GM12875 (cell line): ENCODE data around the gene ARID1B.

Experiments
- H3K4me3 ChIP-seq: one replicate; pipeline ENCODE4 v1.5.1; 2011; ENCODE audit warnings: low read depth, low read length, control low read depth
- TF ChIP-seq, protein P1 (sequence below): IDR thresholded peaks from 2 replicates; pipeline ENCODE4 v1.5.1; 2011; ENCODE audit warnings: low read depth, mild to moderate bottlenecking, control low read depth, inconsistent platforms, low read length, moderate library complexity, borderline replicate concordance; ENCODE audit not compliant: insufficient read depth

Gene ARID1B

DNA sequence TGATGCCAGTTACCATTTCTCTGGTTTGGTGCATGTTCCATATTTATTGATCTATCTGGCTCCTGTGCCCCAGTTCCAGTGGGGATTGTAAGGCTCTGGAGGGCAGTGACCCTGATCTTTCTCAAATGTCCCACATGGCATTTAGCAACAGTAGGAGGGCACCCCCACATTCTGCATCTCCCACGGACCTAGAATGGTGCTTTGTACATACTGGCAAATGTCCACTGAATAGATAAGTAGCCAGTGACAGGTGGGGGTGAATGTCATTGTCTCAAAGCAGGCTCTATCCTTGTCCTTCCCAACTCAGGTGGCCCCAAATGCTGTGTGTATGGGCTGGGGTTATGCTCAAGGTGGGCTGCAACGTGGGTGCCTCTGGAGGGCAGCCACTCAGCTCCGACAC, 462.0 kb downstream of the ARID1B start:
- H3K4me3 ChIP-seq, result no peak overlapping the region
- TF ChIP-seq, protein P1, sequence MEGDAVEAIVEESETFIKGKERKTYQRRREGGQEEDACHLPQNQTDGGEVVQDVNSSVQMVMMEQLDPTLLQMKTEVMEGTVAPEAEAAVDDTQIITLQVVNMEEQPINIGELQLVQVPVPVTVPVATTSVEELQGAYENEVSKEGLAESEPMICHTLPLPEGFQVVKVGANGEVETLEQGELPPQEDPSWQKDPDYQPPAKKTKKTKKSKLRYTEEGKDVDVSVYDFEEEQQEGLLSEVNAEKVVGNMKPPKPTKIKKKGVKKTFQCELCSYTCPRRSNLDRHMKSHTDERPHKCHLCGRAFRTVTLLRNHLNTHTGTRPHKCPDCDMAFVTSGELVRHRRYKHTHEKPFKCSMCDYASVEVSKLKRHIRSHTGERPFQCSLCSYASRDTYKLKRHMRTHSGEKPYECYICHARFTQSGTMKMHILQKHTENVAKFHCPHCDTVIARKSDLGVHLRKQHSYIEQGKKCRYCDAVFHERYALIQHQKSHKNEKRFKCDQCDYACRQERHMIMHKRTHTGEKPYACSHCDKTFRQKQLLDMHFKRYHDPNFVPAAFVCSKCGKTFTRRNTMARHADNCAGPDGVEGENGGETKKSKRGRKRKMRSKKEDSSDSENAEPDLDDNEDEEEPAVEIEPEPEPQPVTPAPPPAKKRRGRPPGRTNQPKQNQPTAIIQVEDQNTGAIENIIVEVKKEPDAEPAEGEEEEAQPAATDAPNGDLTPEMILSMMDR, result no peak

DNA sequence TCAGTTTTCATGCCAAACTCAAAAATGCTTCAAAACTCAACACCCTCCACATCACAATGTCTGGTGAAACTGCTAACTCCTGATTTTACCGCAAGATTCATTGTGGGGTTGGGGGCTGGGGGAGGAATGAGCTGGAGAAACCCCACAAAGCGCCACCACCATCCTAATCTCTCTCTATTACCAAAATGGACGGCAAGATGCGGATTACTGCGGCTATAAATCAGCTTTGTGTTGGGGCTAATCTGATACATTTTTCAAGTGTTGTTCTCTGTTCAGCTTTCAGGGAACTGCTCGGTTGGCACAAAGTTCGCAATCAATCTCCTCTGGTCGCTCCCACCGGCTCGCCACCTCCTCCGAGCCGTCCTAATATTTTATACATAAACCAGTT, 462.5 kb downstream of the ARID1B start:
- TF ChIP-seq, protein P1, result no peak

DNA sequence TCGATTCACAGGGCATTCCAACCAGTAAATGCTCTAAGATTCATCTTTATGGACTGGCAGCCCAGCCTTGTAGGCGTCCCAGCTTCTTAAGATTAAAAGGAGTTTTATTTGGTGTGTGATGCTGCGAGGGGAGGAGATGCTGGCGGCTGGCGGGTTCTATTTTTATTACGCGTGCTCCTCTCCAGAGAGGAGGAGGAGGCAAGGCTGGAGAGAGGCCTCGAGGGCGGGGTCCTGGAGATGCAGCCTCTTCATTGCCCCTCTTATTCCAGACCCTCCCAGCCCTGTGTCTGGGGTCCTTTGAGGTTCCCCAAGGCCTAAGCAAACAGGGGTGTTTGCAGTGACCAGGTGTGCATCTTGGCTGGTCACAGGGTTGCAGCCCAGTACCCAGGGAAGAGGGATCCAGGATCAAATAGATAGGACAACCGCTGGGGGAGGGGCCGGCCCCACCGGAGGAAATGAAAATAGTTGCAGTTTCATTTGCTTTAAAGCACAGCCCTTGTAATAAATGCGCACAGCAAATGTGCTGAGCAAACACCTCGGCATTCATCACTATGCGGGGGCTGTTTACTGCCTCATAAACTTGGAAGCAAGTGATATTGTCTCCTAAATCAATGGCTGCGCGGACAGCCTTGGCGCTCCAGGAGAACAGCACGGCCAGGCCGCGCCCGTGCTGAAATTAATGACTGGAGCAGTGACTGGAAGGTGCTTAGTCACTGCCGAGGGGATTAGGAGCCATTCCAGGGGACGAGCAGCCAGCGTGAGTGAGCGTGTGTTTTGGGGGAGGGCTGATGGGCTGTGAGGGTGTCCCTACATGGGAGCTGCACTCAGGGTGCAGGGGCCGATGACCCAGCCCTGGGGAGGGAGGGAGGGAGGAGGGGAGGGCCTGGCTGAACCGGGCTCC, 463.1 kb downstream of the ARID1B start:
- TF ChIP-seq, protein P1, result no peak
- H3K4me3 ChIP-seq, result no peak overlapping the region

More for the DNA sequence above, 462.5 kb downstream of the ARID1B start:
- H3K4me3 ChIP-seq, result no peak overlapping the region

DNA sequence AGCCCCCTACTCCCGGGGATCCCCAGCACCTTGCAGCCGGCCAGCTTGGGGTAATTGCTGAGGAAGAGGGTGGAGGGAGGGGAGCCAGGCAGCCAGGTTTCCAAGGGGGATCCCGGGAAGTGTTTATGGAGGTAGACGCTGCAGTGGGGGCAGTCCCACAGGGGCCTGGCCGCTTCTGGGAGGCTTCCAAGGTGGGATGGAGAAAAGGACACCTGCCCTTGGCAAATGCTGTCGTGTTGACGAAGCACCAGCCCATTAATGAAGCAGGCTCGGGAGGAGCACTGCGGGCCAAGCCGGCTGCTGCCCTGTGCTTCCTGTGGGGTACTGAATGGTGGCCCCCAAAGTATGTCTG, 463.8 kb downstream of the ARID1B start:
- TF ChIP-seq, protein P1, result no peak
- no peak overlapping the region for H3K4me3 ChIP-seq

DNA sequence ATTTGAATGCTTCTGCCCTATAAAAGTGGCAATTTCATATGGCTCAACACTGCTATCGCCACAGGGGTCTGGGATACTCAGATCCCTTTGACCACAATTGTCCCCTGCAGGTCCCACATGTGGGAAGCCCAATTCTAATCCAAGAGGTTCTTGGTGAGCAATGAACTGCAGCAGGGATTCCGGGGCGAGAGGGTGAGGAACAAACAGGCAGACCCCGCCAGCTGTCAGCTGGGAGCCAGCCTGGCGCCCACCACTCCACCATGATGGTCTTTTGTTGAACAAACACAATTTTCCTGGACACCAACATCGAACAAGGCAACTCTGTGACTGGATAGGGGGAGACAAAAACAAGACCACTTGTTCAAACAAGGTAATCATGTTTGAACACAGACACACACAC, 465.6 kb downstream of the ARID1B start:
- H3K4me3 ChIP-seq, result no peak overlapping the region
- TF ChIP-seq, protein P1, result no peak

DNA sequence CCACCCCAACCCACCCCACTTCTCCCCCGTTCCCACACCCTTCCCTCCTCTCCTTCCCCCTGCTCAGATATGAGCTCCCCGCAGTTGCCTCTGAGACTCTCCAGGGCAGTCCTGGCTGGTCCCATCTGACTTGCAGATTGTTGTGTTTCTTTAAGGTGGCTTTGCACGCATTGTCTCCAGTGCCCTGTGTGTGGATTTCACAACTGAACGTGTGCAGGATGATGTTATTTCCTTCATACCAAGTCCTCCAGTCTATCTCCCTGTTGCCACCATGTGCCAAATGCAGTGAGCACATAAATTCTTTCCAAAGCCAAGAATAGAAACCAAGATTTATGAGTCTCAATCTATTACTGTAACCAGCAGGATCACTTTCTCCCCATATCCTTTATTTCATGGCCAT, 467.0 kb downstream of the ARID1B start:
- TF ChIP-seq, protein P1, result no peak
- no peak overlapping the region for H3K4me3 ChIP-seq

DNA sequence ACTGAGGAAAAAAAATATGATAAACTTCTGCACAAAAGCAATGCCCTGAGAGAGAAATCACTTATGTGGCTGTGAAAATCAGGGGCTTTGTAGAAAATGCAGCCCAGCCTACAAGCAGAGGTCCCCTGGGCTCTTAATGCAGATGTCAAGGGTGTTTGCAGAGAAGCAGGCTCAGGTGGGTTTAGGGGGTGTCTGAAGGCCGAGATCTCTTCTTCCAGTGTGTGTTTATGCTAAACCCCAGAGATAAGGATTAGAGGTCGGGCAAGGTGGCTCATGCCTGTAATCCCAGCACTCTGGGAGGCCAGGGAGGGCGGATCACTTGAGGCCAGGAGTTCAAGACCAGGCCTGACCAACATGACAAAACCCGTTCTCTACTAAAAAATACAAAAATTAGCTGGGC, 467.6 kb downstream of the ARID1B start:
- H3K4me3 ChIP-seq, result no peak overlapping the region
- TF ChIP-seq, protein P1, result no peak
